ENCODE results near the gene RUNX3. TPM values are rescaled to one million over a fixed set of nuclear protein-coding genes. Genes with fewer than 3 reads are reported as not detected.
"Not testable (repeated sequence)": the region's sequence is repeated elsewhere in the genome, so short reads cannot be mapped to it uniquely, and the experiment has no call there.

RUNX3 gene
- polyA plus RNA-seq, 5 donors, result 0.83 to 1.9 (median 1.5) TPM

DNA sequence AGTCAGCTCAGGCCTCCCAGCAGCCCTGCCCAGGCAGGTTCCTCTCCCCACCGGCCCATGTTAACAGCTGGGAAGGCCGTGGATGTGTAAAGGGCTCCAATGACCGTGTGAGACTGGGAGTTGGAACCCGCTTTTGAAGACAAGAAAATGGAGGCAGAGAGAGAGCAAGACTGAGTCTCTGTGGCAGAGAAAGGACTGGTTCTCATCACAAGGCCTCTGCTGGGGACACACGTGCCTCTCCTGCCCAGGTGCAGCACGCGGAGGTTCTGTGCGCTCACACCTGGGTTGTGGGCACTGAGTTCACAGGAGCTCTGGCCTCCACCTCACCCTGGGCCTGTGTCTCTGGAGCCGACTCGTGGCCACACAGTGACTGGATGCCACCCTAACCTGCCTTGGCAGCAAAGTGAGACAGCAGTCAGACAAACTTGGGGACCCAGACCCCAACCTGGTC is 27.0 kb downstream of the RUNX3 start:
- no peak for DNase-seq

DNA sequence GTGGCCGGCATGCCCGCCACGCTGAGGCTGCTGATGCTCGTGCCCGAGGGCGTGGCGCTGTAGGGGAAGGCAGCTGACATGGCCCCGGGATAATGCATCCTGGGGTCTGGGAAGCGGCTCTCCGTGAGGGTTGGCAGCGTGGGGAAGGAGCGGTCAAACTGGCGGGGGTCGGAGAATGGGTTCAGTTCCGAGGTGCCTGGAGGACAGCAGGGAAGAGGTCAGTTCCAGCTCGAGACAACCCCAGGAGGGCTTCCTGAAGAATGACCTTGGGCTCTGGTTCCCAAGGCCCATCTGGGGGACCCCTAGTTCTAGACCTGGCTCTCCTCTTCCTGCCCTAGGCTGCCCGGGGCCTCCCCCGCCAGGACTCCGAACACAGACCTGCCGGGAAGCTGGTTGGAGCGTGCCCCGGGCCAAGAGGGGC is 27.6 kb downstream of the RUNX3 start:
- no peak for DNase-seq

DNA sequence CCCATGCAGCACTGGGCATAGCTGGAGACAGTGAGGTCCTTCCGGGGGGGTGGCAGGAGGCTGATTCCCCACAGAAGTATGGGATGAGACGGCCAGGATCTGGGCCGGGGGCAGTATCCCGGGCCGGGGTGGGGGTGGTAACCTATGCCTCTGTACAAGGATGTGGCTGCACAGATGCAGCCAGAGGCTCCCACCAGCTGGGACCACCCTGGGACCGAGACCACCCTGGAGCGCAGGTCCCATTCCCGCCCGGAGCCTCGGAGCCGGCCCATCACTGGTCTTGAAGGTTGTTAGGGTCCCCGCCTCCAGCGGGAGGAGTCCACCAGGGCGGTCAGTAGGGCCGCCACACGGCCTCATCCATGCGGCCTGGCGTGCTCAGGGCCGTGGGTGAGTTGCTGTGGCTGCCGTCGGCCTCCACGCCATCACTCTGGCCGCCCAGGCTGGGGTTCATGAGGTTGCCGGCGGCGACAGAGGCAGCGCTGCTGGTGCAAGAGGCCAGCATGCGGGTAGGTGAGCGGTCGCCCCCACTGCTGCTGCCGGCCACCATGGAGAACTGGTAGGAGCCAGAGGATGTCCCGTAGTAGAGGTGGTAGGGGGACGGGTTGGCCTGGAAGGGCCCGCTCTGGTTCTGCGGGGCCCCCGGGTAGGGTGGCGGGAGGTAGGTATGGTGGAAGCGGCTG is 28.1 kb downstream of the RUNX3 start:
- DNase-seq, result no peak

DNA sequence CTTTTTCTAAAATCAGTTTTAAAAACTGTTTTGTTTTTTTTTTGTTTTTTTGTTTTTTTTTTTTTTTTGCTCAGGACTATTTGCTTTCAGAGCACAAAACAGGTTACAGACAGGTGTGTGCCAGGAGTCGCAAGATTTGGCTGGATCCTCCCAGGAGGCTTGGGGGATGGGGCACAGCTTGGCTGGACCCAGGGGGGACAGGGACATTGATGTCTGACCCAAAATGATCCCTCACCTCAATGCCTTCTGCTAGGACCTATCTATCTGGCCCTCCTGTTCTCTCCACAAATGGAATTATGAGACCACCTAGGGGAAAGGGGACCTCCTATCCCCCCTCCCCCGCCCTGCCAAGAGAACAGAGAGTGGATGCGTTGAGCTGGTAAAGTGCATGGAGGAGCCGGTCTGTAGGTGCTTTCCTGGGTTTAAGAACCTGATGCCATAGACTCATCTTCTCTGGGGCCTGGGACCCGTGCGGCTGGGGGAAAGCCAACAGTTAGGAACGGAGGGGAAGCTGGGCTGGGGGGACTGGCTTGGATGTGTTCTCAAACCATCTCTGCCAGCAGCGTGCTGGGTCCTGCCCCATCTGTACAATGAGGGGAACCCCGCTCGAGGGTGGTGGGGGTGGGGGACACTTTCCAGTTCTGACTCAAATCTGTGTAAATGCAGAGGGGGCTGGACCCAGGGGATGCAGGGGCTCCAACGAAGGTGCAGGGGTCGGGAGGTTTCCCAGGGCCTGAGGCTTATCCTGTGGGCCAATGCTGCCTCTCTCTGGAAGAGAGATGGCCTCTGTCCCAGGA is 28.9 kb downstream of the RUNX3 start:
- no peak for DNase-seq

DNA sequence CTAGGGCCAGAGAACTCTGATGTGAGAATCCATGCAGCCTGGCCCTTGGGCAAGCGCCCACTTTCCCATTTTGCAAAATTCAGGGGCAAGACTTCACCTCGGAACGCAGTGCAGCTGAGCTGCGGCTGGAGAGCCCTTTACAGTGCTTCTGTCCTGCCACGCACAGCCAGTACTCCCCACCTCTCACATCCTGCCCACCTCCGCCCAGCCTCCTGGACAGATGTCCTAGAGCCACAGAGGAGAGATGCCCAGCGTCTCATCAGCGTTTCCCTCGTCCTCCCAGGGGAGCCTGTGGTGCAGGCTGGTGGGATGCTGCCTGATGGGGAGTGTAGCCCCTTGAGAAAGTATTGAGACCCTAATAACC is 29.6 kb downstream of the RUNX3 start:
- DNase-seq, result no peak

DNA sequence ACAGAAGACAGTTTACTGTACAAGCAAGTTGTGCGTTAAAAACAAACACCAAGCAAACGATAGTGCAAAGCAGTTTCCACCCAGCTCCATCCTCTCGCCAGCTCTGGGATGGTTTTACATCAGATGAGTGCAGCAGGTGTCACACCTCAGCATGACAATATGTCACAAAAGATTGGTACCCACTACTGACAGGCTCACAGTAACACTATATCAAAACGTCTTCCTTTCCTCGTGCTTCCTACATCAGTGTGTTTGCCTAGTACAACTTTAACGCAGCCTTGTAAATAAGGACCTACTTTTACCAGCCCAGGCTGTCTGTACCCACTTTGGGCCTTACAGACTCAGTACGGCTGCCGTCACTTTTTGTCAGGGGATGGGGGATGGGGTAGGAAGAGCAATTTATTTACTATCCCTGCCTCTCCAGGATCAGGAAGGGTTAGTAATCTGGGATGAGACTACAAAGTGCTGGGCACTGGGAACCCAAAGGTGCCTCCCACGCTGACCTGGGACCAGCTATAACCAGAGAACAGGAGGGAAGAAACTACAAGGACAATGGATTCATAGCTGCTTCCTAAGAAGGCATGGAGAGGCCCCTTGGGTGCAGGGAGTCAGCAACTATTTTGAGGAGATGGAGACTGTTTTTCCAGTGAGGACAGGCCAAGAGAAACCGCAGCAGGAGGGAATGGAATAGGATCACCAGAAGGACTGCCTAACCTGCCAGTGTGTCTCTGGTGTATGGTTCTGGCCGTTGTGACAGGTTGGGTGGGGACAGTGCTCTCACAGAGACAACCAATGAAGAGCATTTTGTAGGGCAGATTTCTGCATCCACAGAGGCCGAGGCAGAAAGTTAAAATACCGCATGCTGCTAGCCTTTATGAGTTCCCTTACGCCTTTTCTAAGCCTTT is 30.2 kb downstream of the RUNX3 start:
- no peak for DNase-seq

DNA sequence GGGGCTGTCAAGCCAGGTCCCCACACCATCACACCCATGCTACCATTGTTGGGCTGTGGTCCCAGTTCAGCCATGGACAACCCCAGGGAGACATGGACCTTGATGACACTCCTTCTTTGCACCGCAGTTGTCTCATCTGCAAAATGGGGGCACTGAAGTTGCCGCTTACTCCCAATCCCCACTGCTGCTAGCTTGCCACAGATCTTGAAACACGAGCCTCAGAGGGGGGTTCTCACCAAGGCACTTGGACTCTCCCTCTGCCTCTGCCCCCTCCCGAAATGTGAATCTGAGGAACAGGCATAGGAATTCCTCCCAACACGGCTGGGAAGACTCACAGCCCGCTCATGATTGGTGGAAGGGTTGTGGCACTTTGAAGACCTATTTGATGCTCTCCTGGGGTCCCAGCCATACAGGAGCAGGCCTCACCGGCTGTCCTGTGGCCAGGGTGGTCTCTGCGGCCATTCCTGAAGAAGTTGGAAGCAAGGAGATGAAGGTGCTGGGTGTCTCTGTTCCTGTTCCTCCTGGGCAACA is 31.1 kb downstream of the RUNX3 start:
- no peak for DNase-seq

DNA sequence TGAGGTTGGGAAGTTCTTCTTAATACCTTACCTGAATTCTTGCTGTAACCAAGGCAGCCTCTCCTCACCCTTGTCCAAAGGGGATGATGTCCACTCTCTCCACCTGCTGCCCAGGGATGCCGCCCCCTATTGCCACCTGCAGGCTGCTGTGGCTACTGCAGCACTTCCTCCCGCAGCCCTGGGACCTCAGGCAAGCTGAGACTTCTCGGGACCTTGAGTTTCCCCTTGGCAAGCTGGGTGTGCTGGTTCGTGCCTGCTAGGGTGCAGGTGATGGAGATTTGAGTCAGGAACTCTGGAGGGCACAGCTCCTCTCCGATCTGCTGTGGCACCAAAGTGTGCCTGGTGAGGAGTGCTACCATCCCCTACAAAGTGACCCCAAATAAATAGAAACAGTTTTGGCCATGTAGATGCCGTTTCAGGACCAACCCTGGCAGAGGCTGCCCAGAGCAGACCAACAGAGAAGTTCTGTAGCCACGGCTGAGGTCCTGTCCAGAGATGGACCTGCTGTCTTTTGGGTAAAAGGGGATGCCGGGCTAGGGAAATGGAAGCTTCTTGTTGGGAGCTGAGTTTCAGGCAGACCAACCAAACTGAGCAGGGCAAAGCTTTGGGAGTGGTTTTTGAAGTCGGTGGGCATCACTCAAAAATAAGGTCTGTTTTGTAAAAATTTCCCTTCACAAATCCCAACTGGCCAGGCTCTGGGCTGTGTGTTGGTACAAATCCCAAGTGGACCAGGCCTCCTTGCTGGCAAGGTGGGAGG is 31.7 kb downstream of the RUNX3 start:
- no peak for DNase-seq

DNA sequence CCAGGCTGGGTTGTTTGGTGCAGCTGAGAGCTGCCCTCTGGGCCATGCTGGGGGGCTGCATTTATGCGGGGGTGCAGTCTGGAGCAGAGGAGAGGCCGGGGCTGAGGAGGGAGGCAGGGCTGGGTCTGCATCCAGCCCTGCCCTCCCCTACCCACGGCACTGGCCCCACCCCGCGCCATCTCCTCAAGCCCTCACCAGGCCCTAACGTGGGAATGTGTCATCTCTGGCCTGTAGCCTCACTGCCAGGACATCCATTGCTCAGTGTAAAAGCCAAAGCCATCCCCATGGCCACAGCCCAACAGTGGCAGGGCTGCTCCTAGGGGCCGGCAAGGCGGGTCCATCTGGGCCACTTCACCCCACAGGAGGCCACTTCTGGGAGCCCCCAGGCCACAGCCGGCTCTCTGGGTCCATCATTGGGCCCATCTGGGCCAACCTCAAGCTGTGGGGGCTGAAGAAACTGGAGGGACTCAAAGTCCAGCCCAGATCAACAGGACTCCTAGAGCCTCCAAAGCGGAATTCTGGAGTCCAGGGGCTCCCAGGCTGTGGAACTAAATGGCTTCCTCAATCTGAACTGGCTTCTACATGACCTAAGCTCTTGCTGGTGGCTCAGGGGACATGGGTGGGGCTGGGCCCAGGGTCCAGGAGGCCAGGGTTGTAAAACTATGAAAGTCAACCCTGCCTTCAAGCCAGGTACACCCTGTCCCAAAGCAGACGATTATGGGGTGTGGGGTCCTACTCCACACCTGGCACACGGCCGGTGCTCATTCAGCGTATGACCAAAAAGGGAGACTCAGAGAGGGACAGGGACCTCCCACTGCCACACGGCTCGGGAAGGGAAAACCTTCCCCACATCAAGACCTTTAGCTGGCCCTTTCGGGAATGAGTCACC is 32.6 kb downstream of the RUNX3 start:
- DNase-seq, result no peak

DNA sequence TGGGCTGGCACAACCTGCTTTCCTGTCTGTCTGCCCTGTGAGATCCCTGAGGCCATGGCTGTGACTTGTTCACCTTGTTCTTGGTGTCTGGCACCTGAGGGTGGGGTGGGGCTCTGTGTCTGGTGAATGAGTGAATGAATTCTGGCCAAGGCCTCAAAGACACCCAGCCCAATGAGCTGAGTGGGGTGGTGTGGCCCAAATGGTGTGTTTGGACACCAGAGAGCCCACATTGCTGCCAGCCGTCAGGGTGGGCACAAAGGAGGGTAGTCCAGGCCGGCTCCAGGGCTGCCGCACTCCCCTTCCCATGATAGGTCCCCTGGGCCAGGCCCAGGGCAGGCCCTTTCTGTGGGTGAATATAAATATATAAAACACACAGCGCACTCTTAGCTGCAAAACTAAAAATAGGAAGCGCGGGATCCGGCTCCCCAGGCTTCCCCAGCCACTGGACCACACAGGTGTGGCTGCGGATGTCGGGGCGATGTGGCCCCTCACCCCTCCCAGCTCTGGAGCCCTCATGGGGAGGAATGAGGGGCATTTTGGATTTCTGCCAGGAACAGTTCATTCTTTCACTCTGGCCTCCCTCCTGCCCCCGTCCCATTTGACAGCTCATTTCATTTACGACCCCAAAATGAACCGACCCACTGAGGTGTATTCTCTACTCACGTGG is 33.3 kb downstream of the RUNX3 start:
- DNase-seq, result no peak

DNA sequence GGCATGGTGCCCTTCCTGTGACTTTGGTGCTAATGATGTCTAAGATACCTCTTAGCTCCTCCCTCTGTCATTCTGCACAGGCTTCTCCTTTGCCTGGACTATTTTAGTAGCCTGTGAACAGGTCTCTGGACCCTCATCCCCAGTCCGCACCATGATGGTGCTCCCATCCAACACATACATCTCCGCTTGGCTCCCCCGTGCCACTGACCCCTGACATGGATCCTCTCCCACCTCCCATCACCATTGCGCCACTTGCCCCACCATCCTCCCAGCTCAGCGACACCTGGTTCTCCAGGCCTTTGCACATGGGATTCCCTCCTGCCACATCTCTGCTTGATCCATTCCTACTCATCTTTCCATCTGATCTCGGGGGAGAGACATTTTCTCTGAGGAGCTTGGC is 33.9 kb downstream of the RUNX3 start:
- no peak for DNase-seq

DNA sequence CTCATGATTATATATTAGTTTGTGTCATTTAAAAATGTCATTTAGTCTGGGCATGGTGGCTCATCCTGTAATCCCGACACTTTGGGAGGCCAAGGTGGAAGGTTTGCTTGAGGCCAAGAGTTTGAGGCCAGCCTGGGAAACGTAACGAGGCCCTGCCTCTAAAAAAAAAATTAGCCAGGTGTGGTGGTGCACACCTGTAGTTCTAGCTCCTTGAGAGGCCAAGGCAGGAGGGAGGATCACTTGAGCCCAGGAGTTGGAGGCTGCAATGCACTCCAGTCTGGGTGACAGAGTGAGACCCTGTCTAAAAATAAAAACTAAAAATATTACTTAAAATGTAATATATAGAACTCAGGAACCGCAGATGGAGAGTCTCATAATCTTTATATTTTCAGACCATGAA is 34.6 kb downstream of the RUNX3 start:
- DNase-seq, result no peak

DNA sequence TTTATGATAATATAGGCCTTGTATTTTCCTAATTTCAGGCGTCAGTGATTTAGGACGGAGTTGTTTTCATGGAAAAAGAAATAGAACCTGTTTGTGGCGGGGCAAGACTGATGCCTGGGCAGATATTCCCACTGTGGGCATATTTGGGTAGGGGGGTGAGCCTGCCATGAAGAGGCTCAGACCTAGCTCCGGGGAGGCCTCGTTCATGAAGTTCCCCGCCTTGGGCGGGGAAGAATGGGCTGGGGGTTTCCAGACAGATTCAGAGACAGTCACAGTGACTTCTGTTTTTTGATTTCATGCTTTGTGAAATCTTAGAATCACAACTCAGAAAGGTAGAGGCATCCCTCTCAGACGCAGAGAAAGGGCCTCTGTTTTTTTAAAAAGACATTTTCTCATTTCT is 36.1 kb downstream of the RUNX3 start:
- DNase-seq, result no peak

DNA sequence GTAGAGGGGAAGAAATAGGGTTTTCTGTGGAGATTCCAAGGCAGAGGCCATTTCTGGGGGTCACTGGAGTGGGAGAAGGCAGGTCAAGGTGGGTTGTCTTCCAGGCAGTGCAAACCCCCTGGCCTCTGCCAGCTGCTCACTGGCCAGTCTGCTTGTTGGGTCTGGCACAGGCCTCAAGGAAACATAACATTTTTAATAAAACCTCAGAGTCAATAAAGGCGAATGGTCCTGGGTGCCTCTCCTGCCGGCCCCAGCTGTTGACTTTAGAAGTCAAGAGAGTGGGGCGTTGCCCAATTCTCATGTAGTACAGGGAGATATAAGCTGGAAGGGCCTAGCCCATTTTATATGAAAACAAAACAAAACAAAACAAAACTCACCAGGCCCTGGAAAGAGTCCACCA is 36.6 kb downstream of the RUNX3 start:
- no peak for DNase-seq

DNA sequence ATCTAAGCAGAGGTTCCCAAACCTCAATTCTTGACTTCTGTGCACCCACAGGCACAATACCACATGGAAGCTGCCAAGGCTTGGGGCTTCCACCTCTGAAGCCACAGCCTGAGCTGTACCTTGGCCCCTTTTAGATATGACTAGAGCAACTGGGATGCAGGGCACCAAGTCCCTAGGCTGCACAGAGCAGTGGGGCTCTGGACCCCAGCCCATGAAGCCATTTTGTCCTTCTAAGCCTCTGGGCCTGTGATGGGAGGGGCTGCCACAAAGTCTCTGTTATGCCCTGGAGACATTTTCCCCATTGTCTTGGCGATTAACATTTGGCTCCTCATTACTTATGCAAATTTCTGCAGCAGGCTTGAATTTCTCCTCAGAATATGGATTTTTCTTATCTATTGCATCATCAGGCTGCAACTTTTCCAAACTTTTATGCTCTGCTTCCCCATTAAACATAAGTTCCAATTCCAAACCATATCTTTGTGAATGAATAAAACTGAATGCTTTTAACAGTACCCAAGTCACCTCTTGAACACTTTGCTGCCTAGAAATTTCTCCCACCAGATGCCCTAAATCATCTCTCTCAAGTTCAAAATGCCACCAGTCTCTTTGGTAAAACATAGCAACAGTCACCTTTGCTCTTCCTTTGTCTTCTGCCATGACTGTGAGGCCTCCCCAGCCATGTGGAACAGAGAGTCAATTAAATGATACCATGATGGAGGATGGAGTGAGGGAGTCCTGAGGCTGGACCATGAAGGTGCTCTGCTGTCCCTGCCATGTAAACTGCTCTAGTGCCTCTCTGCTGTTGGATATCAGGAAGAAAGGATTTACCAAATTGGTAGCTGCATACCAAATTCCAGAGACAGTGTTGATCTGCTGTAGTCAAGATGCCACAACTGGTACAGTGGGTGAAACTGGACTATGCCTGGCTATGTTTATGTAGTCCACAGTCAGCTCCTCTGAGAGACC is 37.6 kb downstream of the RUNX3 start:
- DNase-seq, result no peak

DNA sequence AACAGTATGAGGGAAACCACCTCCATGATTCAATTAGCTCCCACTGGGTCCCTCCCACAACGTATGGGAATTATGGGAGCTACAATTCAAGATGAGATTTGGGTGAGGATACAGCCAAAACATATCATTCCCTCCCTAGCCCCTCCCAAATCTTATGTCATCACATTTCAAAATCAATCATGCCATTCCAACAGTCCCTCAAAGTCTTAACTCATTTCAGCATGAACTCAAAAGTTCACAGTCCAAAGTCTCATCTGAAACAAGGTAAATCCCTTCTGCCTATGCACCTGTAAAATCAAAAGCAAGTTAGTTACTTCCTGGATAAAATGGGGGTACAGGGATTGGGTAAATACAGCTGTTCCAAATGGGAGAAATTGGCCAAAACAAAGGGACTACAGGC is 38.7 kb downstream of the RUNX3 start:
- DNase-seq, result not testable (repeated sequence)

DNA sequence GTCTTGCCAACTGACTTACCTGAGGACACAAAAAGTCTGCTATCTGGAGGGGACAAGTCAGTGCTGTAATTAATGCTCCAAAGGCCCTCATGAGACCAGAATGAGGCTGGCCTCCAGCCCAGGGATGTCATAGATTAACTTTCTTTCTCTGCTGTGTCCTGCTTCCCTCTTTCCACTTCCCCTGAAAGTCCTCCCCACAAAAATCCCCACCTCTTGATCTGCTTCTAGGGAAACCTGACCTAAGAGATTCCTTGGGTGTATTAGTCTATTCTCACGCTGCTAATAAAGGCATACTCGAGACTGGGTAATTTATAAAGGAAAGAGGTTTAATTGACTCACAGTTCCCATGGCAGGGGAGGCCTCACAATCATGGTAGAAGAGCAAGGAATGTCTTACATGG is 39.2 kb downstream of the RUNX3 start:
- no peak for DNase-seq

DNA sequence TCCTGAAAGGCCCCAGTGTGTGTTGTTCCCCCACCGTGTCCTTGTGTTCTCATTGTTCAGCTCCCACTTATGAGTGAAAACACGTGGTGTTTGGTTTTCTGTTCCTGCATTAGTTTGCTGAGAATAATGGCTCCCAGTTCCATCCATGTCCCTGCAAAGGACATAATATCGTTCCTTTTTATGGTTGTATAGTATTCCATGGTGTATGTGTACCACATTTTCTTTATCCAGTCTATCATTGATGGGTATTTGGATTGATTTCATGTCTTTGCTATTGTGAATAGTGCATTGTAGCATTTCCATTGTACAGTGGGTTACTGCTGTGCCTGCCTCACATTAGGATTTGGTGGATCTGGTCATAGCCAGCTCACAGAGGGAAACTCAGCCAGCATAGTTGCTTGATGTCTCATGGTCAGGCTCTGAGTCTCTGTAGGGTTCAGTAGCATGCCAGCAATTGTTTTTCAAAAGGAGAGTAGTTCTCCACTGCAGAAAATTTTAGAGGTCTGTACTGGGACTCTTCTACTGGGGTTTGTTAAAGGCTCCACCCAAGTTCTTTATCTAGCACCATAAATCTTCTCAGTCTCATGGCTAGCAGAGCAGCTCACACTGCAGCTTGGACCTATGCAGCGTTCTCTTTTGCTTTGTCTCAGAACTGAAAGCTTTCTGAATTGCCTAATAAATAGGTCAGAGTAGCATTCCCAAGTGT is 41.0 kb downstream of the RUNX3 start:
- no peak for DNase-seq

Data from right lung (tissue), 5 donors.